Smooth muscle cell (in vitro differentiated cells): Measurements from ENCODE around the gene SAMD4A. TPM values are rescaled to one million over a fixed set of nuclear protein-coding genes. Genes with fewer than 3 reads are reported as not detected.

ENCODE experiments used
- DNase-seq: peaks from one replicate; lab custom pipeline; 2025; ENCODE audit not compliant: unreplicated experiment; lab: John Stamatoyannopoulos, UW
- H2AFZ ChIP-seq: fragments of 200-600 bp; sonication (generic); 2 replicates; pipeline ENCODE4 v1.6.0; 2016; ENCODE audit warnings: antibody characterized with exemption, low read depth, mild to moderate bottlenecking
- H3F3A ChIP-seq: fragments of 200-600 bp; sonication (generic); 2 replicates; pipeline ENCODE4 v1.6.0; 2017; ENCODE audit warnings: antibody characterized with exemption, low read depth
- H3K27ac ChIP-seq: fragments of 200-600 bp; sonication (generic); 2 replicates; pipeline ENCODE4 v1.5.1; 2016; ENCODE audit warnings: low read depth, mild to moderate bottlenecking
- H3K27me3 ChIP-seq: fragments of 200-600 bp; sonication (generic); 2 replicates; pipeline ENCODE4 v1.6.1; 2016; ENCODE audit warnings: low read depth, mild to moderate bottlenecking
- H3K36me3 ChIP-seq: fragments of 200-600 bp; sonication (generic); 2 replicates; pipeline ENCODE4 v1.5.1; 2016; ENCODE audit warnings: low read depth
- H3K4me1 ChIP-seq: fragments of 200-600 bp; sonication (generic); 2 replicates; pipeline ENCODE4 v1.5.1; 2016; ENCODE audit warnings: low read depth
- H3K4me2 ChIP-seq: fragments of 200-600 bp; sonication (generic); 2 replicates; pipeline ENCODE4 v1.6.0; 2016; ENCODE audit warnings: mild to moderate bottlenecking
- H3K4me3 ChIP-seq: fragments of 200-600 bp; sonication (generic); 2 replicates; pipeline ENCODE4 v1.5.1; 2016; ENCODE audit warnings: mild to moderate bottlenecking
- H3K79me2 ChIP-seq: fragments of 200-600 bp; sonication (generic); 2 replicates; pipeline ENCODE4 v1.6.0; 2016; ENCODE audit warnings: low read depth, mild to moderate bottlenecking
- H3K9ac ChIP-seq: fragments of 200-600 bp; sonication (generic); 2 replicates; pipeline ENCODE4 v1.6.0; 2016; ENCODE audit warnings: low read depth
- H3K9me3 ChIP-seq: fragments of 200-600 bp; sonication (generic); replicated peaks from 2 replicates; pipeline ENCODE4 v1.5.1; 2016; ENCODE audit warnings: low read depth
- H4K20me1 ChIP-seq: fragments of 200-600 bp; sonication (generic); 2 replicates; pipeline ENCODE4 v1.6.0; 2016; ENCODE audit warnings: low read depth
- WGBS: methylation state at CpG from one replicate; pipeline ENCODE4 v1.1.7; 2016; ENCODE audit warnings: low lambda C conversion rate; 5-methylcytosine and 5-hydroxymethylcytosine counted together
- polyA plus RNA-seq: library from polyadenylated mRNA; unstranded; fragments of >200 nt; fragmentation: Nextera tagmentation; extraction: Ambion mirVana; gene quantifications from 2 replicates; pipeline ENCODE4 v1.2.1, GENCODE V29; 2016
- total RNA-seq: library from RNA; depleted of rRNA; stranded (reverse); fragments of >200 nt; gene quantifications from 2 replicates; pipeline ENCODE4 v1.2.3, GENCODE V29; 2014
- TF ChIP-seq, protein P1 (sequence below): fragments of 200-600 bp; sonication (generic); IDR thresholded peaks from 2 replicates; pipeline ENCODE4 v1.5.1; 2017; ENCODE audit warnings: borderline replicate concordance, mild to moderate bottlenecking, antibody characterized with exemption; ENCODE audit not compliant: insufficient read depth, poor library complexity, severe bottlenecking

The SAMD4A gene
- total and polyA plus RNA-seq, 2 experiments from 2014 or later, result 9.2 to 36.7 TPM

DNA sequence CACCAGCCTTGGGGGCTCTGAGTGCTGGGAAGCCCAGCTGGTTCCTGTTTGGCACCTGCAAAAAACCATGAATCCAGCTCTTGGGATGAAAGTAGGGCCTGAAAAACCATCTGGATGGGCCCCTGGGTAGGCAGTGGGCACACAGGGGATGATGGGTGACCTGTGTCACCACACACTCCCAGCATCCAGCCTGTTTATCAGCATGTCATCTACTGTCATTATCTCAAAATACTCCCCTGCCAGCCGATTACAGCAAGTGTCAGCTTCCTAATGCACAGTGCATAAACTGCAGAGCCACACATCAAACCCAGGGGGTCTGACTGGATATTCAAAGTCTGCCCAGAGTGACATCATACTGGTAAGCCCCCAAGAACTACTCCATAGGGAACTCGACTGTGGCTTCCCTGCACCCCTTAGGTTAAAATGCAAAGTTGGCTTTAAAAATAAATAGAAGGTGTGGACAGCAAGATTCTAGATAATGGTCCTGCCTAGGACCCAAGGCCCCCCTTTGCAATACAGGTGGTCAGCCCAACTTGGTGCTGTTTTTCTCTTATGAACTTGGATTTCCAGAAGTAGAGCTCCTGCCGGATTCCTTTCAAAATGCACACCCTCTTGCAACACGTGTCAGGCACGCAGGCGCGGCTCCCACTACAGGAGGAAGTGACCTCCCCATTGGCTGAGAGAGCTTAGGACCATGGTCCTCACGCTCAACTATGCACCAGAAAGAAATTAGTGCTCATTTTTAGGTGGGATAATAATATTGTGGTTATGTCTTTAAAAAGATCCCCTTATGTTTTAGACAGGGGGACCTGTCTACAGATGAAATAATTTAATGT is 241.6 kb downstream of the SAMD4A start:
- H3K27ac ChIP-seq, result no peak overlapping the region
- H3K27me3 ChIP-seq, result no peaks in the 10 kb centered on the region
- H3K4me1 ChIP-seq, result no peaks in the 10 kb centered on the region
- H3K4me3 ChIP-seq, result no peak overlapping the region
- no peaks in the 10 kb centered on the region for H3K36me3 ChIP-seq
- DNase-seq, result no peak
- H3K4me2 ChIP-seq, result no peak overlapping the region
- WGBS, result 87% methylated on average over 8 of the region's 8 CpGs
- TF ChIP-seq, protein P1, sequence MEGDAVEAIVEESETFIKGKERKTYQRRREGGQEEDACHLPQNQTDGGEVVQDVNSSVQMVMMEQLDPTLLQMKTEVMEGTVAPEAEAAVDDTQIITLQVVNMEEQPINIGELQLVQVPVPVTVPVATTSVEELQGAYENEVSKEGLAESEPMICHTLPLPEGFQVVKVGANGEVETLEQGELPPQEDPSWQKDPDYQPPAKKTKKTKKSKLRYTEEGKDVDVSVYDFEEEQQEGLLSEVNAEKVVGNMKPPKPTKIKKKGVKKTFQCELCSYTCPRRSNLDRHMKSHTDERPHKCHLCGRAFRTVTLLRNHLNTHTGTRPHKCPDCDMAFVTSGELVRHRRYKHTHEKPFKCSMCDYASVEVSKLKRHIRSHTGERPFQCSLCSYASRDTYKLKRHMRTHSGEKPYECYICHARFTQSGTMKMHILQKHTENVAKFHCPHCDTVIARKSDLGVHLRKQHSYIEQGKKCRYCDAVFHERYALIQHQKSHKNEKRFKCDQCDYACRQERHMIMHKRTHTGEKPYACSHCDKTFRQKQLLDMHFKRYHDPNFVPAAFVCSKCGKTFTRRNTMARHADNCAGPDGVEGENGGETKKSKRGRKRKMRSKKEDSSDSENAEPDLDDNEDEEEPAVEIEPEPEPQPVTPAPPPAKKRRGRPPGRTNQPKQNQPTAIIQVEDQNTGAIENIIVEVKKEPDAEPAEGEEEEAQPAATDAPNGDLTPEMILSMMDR, result no peak
- H2AFZ ChIP-seq, result no peak overlapping the region
- H3K9ac ChIP-seq, result no peak overlapping the region
- H3F3A ChIP-seq, result no peaks in the 10 kb centered on the region
- H4K20me1 ChIP-seq, result no peaks in the 10 kb centered on the region
- no peaks in the 10 kb centered on the region for H3K79me2 ChIP-seq
- H3K9me3 ChIP-seq, result no peaks in the 10 kb centered on the region

DNA sequence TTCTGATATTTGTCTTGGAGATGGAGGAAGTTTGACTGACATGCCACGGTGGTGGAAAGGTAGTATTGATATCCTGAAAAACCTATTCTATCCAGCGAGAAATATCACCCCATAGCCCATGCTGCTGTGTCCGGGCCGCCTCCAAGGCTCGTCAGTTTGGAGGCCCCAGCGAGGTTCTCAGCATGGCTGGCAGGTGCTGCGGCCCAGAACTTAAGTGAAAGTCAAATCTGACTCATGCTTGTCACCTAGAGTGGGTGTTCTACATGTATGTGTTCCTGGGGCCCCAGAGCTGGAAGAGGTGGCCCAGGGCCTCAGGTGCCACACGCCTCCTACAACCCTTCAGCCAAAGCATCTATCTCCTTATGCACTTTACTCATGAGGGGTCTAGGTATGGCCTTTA is 242.8 kb downstream of the SAMD4A start:
- Histone ChIP-seq H3K79me2 (no peaks in the 10 kb centered on the region), H3K9me3 (no peaks in the 10 kb centered on the region), H2AFZ (no peak overlapping the region), H3K36me3 (no peaks in the 10 kb centered on the region), H3K27ac (no peak overlapping the region), H3K4me3 (no peak overlapping the region), H3K4me1 (no peaks in the 10 kb centered on the region), H3F3A (no peaks in the 10 kb centered on the region), H3K9ac (no peak overlapping the region), H3K27me3 (no peaks in the 10 kb centered on the region), H4K20me1 (no peaks in the 10 kb centered on the region), H3K4me2 (no peak overlapping the region)
- 95% methylated on average over 8 of the region's 8 CpGs for WGBS
- no peak for DNase-seq
- TF ChIP-seq, protein P1, result no peak

GRCh38 chr14:54812617-54813016 is 245.7 kb downstream of the SAMD4A start:
- no peak for DNase-seq
- WGBS, result 83% methylated on average over 6 of the region's 6 CpGs
- no peaks in the 10 kb centered on the region for H3K27me3 ChIP-seq
- H3K9ac ChIP-seq, result no peak overlapping the region
- H4K20me1 ChIP-seq, result no peaks in the 10 kb centered on the region
- no peaks in the 10 kb centered on the region for H3K9me3 ChIP-seq
- H3K4me3 ChIP-seq, result no peak overlapping the region
- peaks cover 4% of the 10 kb centered on the region for H3K4me1 ChIP-seq
- no peak overlapping the region for H3K4me2 ChIP-seq
- H3K36me3 ChIP-seq, result no peaks in the 10 kb centered on the region
- TF ChIP-seq, protein P1, result no peak
- no peak overlapping the region for H3K27ac ChIP-seq
- H3K79me2 ChIP-seq, result no peaks in the 10 kb centered on the region
- H3F3A ChIP-seq, result no peaks in the 10 kb centered on the region
- H2AFZ ChIP-seq, result no peak overlapping the region

DNA sequence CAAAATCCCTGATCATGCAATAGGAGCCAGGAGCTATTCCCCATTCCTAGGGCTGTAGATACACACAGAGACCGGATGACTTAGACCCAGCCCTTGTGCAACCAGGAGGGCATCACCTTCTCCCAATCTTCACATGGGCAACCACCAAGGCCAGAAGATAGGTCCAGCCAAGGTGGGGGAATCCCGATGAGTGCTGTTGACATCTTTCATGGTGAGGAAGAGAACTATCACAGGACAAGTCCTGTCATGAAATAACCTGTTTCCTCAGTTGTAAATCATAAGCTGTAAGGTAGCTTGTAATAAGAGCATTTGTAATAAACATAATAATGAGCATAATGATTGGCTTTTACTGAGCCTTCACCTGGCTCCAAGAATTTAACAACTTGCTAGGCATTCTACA is 246.2 kb downstream of the SAMD4A start:
- no peak overlapping the region for H3K9ac ChIP-seq
- no peak overlapping the region for H3K4me2 ChIP-seq
- H2AFZ ChIP-seq, result no peak overlapping the region

More for the DNA sequence above, 246.2 kb downstream of the SAMD4A start:
- Histone ChIP-seq H3K4me3 (no peak overlapping the region), H3K4me1 (peaks cover 9% of the 10 kb centered on the region), H3K36me3 (no peaks in the 10 kb centered on the region), H4K20me1 (no peaks in the 10 kb centered on the region), H3F3A (no peaks in the 10 kb centered on the region), H3K27ac (no peak overlapping the region), H3K9me3 (no peaks in the 10 kb centered on the region), H3K79me2 (no peaks in the 10 kb centered on the region), H3K27me3 (no peaks in the 10 kb centered on the region)
- TF ChIP-seq, protein P1, result no peak
- no peak for DNase-seq
- 90% methylated on average over 2 of the region's 2 CpGs for WGBS
